GM23338 (cell line): ENCODE measurements around the gene MTA2. TPM values are rescaled to one million over a fixed set of nuclear protein-coding genes. Genes with fewer than 3 reads are reported as not detected.

Experiments used
- ATAC-seq: fragments of 200-7000 bp; cut with Tn5 transposase; 3 replicates; pipeline ENCODE4 v1.9.1; 2020
- DNase-seq: peaks from one replicate; pipeline ENCODE4 v3.0.0-alpha.2; 2015; ENCODE audit warnings: low spot score
- H2AFZ ChIP-seq: fragments of 200-600 bp; sonication (generic); 2 replicates; pipeline ENCODE4 v1.8.0; 2016; ENCODE audit warnings: antibody characterized with exemption, mild to moderate bottlenecking, moderate library complexity
- H3F3A ChIP-seq: fragments of 200-600 bp; sonication (generic); replicated peaks from 2 replicates; pipeline ENCODE4 v1.8.0; 2017; ENCODE audit warnings: antibody characterized with exemption, mixed run types, low read depth
- H3K27ac ChIP-seq: fragments of 200-600 bp; sonication (generic); 2 replicates; pipeline ENCODE4 v1.6.1; 2016; ENCODE audit warnings: low read depth
- H3K27me3 ChIP-seq: fragments of 200-600 bp; sonication (generic); 2 replicates; pipeline ENCODE4 v1.8.0; 2016; ENCODE audit warnings: mild to moderate bottlenecking, mixed run types, moderate library complexity; ENCODE audit not compliant: insufficient read depth
- H3K36me3 ChIP-seq: fragments of 200-600 bp; sonication (generic); 2 replicates; pipeline ENCODE4 v1.8.0; 2016; ENCODE audit warnings: mild to moderate bottlenecking; ENCODE audit not compliant: insufficient read depth
- H3K4me1 ChIP-seq: fragments of 200-600 bp; sonication (generic); 2 replicates; pipeline ENCODE4 v1.8.0; 2016; ENCODE audit warnings: mild to moderate bottlenecking, moderate library complexity; ENCODE audit not compliant: insufficient read depth
- H3K4me2 ChIP-seq: fragments of 200-600 bp; sonication (generic); 2 replicates; pipeline ENCODE4 v1.7.1; 2017; ENCODE audit warnings: mixed run types
- H3K4me3 ChIP-seq: fragments of 200-600 bp; sonication (generic); 2 replicates; pipeline ENCODE4 v1.6.1; 2016; ENCODE audit warnings: mixed run types
- H3K79me2 ChIP-seq: fragments of 200-600 bp; sonication (generic); replicated peaks from 2 replicates; pipeline ENCODE4 v1.8.0; 2017; ENCODE audit warnings: mild to moderate bottlenecking; ENCODE audit not compliant: insufficient read depth
- H3K9me2 ChIP-seq: fragments of 200-600 bp; sonication (generic); 2 replicates; pipeline ENCODE4 v1.8.0; 2017; ENCODE audit not compliant: insufficient read depth
- H4K20me1 ChIP-seq: fragments of 200-600 bp; sonication (generic); replicated peaks from 2 replicates; pipeline ENCODE4 v1.8.0; 2017; ENCODE audit warnings: mild to moderate bottlenecking; ENCODE audit not compliant: insufficient read depth
- H3K27ac Mint-ChIP-seq: 2 replicates; pipeline ENCODE4 v1.8.0; 2020; ENCODE audit warnings: inconsistent platforms, mild to moderate bottlenecking, moderate library complexity, mixed read lengths
- H3K27me3 Mint-ChIP-seq: 3 replicates; pipeline ENCODE4 v1.8.0; 2022; ENCODE audit warnings: low read depth, mild to moderate bottlenecking, moderate library complexity, mixed read lengths, inconsistent platforms; ENCODE audit not compliant: insufficient read depth, poor library complexity
- H3K36me3 Mint-ChIP-seq: 3 replicates; pipeline ENCODE4 v1.8.0; 2021; ENCODE audit warnings: low read depth, mild to moderate bottlenecking, inconsistent platforms, moderate library complexity, mixed read lengths
- H3K4me1 Mint-ChIP-seq: 3 replicates; pipeline ENCODE4 v1.8.0; 2020; ENCODE audit warnings: mild to moderate bottlenecking, inconsistent platforms, mixed read lengths
- H3K4me3 Mint-ChIP-seq: 3 replicates; pipeline ENCODE4 v1.8.0; 2021; ENCODE audit warnings: moderate library complexity, mild to moderate bottlenecking, inconsistent platforms, mixed read lengths
- H3K9me3 Mint-ChIP-seq: 3 replicates; pipeline ENCODE4 v1.8.0; 2020; ENCODE audit warnings: moderate library complexity, mild to moderate bottlenecking, inconsistent platforms, mixed read lengths
- EZH2 ChIP-seq: fragments of 200-600 bp; sonication (generic); IDR thresholded peaks from one replicate; pipeline ENCODE4 v1.8.0; 2017; ENCODE audit warnings: antibody characterized with exemption, mild to moderate bottlenecking, low read depth; ENCODE audit not compliant: unreplicated experiment
- EZH2phosphoT487 ChIP-seq: fragments of 200-600 bp; sonication (generic); IDR thresholded peaks from one replicate; pipeline ENCODE4 v1.8.1; 2018; ENCODE audit warnings: antibody characterized with exemption; ENCODE audit not compliant: unreplicated experiment
- JUNB ChIP-seq: IDR thresholded peaks from one replicate; pipeline ENCODE4 v1.6.1; 2016; ENCODE audit warnings: antibody characterized with exemption; ENCODE audit not compliant: unreplicated experiment
- NANOG ChIP-seq: IDR thresholded peaks from 2 replicates; pipeline ENCODE4 v1.6.1; 2016; ENCODE audit warnings: antibody characterized with exemption, borderline replicate concordance
- POLR2AphosphoS5 ChIP-seq: IDR thresholded peaks from 2 replicates; pipeline ENCODE4 v1.6.1; 2016; ENCODE audit warnings: antibody characterized with exemption, low read depth
- STAT1 ChIP-seq: IDR thresholded peaks from one replicate; pipeline ENCODE4 v1.6.1; 2016; ENCODE audit warnings: antibody characterized with exemption; ENCODE audit not compliant: unreplicated experiment
- ZNF331 ChIP-seq: fragments of 250-450 bp; sonication (Bioruptor Pico); IDR thresholded peaks from 2 replicates; pipeline ENCODE4 v1.5.0; 2020; ENCODE audit warnings: low read depth, mild to moderate bottlenecking, moderate library complexity
- polyA plus RNA-seq: library from polyadenylated mRNA; unstranded; fragments of >200 nt; fragmentation: Nextera tagmentation; extraction: Ambion mirVana; gene quantifications from 2 replicates; pipeline ENCODE4 v1.2.1, GENCODE V29; 2016
- total RNA-seq: library from RNA; depleted of rRNA; stranded (reverse); fragments of >200 nt; shearing (Covaris generic); gene quantifications from 2 replicates; pipeline ENCODE4 v1.2.3, GENCODE V29; 2014
- TF ChIP-seq, protein P1 (sequence below): fragments of 250-450 bp; sonication (Bioruptor Pico); IDR thresholded peaks from 2 replicates; pipeline ENCODE4 v1.5.0; 2020; ENCODE audit warnings: mild to moderate bottlenecking, moderate library complexity
- TF ChIP-seq, protein P2 (sequence below): IDR thresholded peaks from 2 replicates; pipeline ENCODE4 v1.6.1; 2016; ENCODE audit warnings: antibody characterized with exemption
- TF ChIP-seq, protein P3 (sequence below), 2 experiments: fragments of 200-600 bp in 1 of 2; sonication (generic) in 1 of 2; conservative IDR thresholded peaks; 2 replicates each; pipeline versions ENCODE4 v1.5.1 to v1.6.1; 2016 to 2017; ENCODE audit warnings: antibody characterized with exemption in 2 of 2, low read depth in 2 of 2, mild to moderate bottlenecking in 2 of 2, moderate library complexity in 1 of 2
- TF ChIP-seq, protein P4 (sequence below): IDR thresholded peaks from one replicate; pipeline ENCODE4 v1.6.1; 2018; ENCODE audit warnings: antibody characterized with exemption; ENCODE audit not compliant: unreplicated experiment

Gene MTA2
- total and polyA plus RNA-seq, 2 experiments from 2014 or later = 22.9 to 102 TPM

GRCh38 chr11:62595124-62595523 lies 6.5 kb downstream of the MTA2 start (continued):
- TF ChIP-seq, protein P1, sequence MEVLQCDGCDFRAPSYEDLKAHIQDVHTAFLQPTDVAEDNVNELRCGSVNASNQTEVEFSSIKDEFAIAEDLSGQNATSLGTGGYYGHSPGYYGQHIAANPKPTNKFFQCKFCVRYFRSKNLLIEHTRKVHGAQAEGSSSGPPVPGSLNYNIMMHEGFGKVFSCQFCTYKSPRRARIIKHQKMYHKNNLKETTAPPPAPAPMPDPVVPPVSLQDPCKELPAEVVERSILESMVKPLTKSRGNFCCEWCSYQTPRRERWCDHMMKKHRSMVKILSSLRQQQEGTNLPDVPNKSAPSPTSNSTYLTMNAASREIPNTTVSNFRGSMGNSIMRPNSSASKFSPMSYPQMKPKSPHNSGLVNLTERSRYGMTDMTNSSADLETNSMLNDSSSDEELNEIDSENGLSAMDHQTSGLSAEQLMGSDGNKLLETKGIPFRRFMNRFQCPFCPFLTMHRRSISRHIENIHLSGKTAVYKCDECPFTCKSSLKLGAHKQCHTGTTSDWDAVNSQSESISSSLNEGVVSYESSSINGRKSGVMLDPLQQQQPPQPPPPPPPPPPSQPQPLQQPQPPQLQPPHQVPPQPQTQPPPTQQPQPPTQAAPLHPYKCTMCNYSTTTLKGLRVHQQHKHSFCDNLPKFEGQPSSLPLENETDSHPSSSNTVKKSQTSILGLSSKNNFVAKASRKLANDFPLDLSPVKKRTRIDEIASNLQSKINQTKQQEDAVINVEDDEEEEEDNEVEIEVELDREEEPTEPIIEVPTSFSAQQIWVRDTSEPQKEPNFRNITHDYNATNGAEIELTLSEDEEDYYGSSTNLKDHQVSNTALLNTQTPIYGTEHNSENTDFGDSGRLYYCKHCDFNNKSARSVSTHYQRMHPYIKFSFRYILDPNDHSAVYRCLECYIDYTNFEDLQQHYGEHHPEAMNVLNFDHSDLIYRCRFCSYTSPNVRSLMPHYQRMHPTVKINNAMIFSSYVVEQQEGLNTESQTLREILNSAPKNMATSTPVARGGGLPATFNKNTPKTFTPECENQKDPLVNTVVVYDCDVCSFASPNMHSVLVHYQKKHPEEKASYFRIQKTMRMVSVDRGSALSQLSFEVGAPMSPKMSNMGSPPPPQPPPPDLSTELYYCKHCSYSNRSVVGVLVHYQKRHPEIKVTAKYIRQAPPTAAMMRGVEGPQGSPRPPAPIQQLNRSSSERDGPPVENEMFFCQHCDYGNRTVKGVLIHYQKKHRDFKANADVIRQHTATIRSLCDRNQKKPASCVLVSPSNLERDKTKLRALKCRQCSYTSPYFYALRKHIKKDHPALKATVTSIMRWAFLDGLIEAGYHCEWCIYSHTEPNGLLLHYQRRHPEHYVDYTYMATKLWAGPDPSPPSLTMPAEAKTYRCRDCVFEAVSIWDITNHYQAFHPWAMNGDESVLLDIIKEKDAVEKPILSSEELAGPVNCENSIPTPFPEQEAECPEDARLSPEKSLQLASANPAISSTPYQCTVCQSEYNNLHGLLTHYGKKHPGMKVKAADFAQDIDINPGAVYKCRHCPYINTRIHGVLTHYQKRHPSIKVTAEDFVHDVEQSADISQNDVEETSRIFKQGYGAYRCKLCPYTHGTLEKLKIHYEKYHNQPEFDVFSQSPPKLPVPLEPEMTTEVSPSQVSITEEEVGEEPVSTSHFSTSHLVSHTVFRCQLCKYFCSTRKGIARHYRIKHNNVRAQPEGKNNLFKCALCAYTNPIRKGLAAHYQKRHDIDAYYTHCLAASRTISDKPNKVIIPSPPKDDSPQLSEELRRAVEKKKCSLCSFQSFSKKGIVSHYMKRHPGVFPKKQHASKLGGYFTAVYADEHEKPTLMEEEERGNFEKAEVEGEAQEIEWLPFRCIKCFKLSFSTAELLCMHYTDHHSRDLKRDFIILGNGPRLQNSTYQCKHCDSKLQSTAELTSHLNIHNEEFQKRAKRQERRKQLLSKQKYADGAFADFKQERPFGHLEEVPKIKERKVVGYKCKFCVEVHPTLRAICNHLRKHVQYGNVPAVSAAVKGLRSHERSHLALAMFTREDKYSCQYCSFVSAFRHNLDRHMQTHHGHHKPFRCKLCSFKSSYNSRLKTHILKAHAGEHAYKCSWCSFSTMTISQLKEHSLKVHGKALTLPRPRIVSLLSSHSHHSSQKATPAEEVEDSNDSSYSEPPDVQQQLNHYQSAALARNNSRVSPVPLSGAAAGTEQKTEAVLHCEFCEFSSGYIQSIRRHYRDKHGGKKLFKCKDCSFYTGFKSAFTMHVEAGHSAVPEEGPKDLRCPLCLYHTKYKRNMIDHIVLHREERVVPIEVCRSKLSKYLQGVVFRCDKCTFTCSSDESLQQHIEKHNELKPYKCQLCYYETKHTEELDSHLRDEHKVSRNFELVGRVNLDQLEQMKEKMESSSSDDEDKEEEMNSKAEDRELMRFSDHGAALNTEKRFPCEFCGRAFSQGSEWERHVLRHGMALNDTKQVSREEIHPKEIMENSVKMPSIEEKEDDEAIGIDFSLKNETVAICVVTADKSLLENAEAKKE = no peak
- TF ChIP-seq EZH2phosphoT487 (no peak), EZH2 (no peak), ZNF331 (CRISPR knock-in tag) (no peak), POLR2AphosphoS5 (no peak), STAT1 (no peak)
- TF ChIP-seq, protein P2, sequence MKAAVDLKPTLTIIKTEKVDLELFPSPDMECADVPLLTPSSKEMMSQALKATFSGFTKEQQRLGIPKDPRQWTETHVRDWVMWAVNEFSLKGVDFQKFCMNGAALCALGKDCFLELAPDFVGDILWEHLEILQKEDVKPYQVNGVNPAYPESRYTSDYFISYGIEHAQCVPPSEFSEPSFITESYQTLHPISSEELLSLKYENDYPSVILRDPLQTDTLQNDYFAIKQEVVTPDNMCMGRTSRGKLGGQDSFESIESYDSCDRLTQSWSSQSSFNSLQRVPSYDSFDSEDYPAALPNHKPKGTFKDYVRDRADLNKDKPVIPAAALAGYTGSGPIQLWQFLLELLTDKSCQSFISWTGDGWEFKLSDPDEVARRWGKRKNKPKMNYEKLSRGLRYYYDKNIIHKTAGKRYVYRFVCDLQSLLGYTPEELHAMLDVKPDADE = no peak

- peaks cover 4% of the 10 kb centered on the region; the same call in 2 of the 3 replicates for H3K9me3 Mint-ChIP-seq
- Histone ChIP-seq H3K79me2 (peaks cover 20% of the 10 kb centered on the region), H3K4me1 (peaks cover 12% of the 10 kb centered on the region; the same call in 1 of the 2 replicates), H3K4me3 (no peak overlapping the region), H3K27me3 (no peaks in the 10 kb centered on the region), H3K27ac (no peak overlapping the region), H3K4me2 (no peak overlapping the region), H2AFZ (no peak overlapping the region), H4K20me1 (peaks cover 19% of the 10 kb centered on the region), H3K9me2 (no peaks in the 10 kb centered on the region), H3K36me3 (peaks cover 29% of the 10 kb centered on the region), H3F3A (peaks cover 58% of the 10 kb centered on the region)
- peaks cover 66% of the 10 kb centered on the region for H3K36me3 Mint-ChIP-seq
- DNase-seq = peak; percentile 93
- TF ChIP-seq JUNB = no peak
- TF ChIP-seq, protein P3, sequence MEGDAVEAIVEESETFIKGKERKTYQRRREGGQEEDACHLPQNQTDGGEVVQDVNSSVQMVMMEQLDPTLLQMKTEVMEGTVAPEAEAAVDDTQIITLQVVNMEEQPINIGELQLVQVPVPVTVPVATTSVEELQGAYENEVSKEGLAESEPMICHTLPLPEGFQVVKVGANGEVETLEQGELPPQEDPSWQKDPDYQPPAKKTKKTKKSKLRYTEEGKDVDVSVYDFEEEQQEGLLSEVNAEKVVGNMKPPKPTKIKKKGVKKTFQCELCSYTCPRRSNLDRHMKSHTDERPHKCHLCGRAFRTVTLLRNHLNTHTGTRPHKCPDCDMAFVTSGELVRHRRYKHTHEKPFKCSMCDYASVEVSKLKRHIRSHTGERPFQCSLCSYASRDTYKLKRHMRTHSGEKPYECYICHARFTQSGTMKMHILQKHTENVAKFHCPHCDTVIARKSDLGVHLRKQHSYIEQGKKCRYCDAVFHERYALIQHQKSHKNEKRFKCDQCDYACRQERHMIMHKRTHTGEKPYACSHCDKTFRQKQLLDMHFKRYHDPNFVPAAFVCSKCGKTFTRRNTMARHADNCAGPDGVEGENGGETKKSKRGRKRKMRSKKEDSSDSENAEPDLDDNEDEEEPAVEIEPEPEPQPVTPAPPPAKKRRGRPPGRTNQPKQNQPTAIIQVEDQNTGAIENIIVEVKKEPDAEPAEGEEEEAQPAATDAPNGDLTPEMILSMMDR (conservative IDR thresholded peaks at IDR 0.05; ENCODE audit: low read depth in 2 of 2) = peak; percentile 72 to 96
- no peak for TF ChIP-seq POLR2AphosphoS5
- TF ChIP-seq STAT1 = no peak
- no peak for TF ChIP-seq NANOG
- TF ChIP-seq, protein P4, sequence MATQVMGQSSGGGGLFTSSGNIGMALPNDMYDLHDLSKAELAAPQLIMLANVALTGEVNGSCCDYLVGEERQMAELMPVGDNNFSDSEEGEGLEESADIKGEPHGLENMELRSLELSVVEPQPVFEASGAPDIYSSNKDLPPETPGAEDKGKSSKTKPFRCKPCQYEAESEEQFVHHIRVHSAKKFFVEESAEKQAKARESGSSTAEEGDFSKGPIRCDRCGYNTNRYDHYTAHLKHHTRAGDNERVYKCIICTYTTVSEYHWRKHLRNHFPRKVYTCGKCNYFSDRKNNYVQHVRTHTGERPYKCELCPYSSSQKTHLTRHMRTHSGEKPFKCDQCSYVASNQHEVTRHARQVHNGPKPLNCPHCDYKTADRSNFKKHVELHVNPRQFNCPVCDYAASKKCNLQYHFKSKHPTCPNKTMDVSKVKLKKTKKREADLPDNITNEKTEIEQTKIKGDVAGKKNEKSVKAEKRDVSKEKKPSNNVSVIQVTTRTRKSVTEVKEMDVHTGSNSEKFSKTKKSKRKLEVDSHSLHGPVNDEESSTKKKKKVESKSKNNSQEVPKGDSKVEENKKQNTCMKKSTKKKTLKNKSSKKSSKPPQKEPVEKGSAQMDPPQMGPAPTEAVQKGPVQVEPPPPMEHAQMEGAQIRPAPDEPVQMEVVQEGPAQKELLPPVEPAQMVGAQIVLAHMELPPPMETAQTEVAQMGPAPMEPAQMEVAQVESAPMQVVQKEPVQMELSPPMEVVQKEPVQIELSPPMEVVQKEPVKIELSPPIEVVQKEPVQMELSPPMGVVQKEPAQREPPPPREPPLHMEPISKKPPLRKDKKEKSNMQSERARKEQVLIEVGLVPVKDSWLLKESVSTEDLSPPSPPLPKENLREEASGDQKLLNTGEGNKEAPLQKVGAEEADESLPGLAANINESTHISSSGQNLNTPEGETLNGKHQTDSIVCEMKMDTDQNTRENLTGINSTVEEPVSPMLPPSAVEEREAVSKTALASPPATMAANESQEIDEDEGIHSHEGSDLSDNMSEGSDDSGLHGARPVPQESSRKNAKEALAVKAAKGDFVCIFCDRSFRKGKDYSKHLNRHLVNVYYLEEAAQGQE = no peak
- H3K4me3 Mint-ChIP-seq = peak overlapping the region; percentile 56
- H3K27ac Mint-ChIP-seq = no peak overlapping the region
- ATAC-seq = peak; percentile 50
- H3K4me1 Mint-ChIP-seq = peaks cover 18% of the 10 kb centered on the region
- H3K27me3 Mint-ChIP-seq = peaks cover 27% of the 10 kb centered on the region
Measured at GRCh38 chr11:62593434-62594044, 8.1 kb downstream of the MTA2 start.
